GM23248 (cell line): Measurements from ENCODE around the gene SPTLC3. TPM values are rescaled to one million over a fixed set of nuclear protein-coding genes. Genes with fewer than 3 reads are reported as not detected.
A peak's percentile ranks its signal among the peaks of the same experiment; 100 is the strongest.

Experiments used
- DNase-seq: peaks from one replicate; pipeline ENCODE4 v3.0.0-alpha.2; 2015
- H2AFZ ChIP-seq: fragments of 200-600 bp; sonication (generic); 2 replicates; pipeline ENCODE4 v1.6.1; 2016; ENCODE audit warnings: antibody characterized with exemption
- H3F3A ChIP-seq: fragments of 200-600 bp; sonication (generic); 2 replicates; pipeline ENCODE4 v1.6.1; 2016; ENCODE audit warnings: mild to moderate bottlenecking, antibody characterized with exemption, mixed run types; ENCODE audit not compliant: insufficient read depth
- H3K27ac ChIP-seq: fragments of 200-600 bp; sonication (generic); 2 replicates; pipeline ENCODE4 v1.5.1; 2016; ENCODE audit warnings: mild to moderate bottlenecking
- H3K27me3 ChIP-seq: fragments of 200-600 bp; sonication (generic); replicated peaks from 2 replicates; pipeline ENCODE4 v1.6.1; 2016; ENCODE audit warnings: mild to moderate bottlenecking; ENCODE audit not compliant: insufficient read depth
- H3K36me3 ChIP-seq: fragments of 200-600 bp; sonication (generic); 2 replicates; pipeline ENCODE4 v1.6.1; 2016; ENCODE audit warnings: low read depth, mild to moderate bottlenecking
- H3K4me1 ChIP-seq: fragments of 200-600 bp; sonication (generic); 2 replicates; pipeline ENCODE4 v1.6.1; 2016; ENCODE audit warnings: mild to moderate bottlenecking; ENCODE audit not compliant: insufficient read depth
- H3K4me2 ChIP-seq: fragments of 200-600 bp; sonication (generic); one replicate; pipeline ENCODE4 v1.6.1; 2016; ENCODE audit warnings: mild to moderate bottlenecking; ENCODE audit not compliant: unreplicated experiment
- H3K4me3 ChIP-seq: fragments of 200-600 bp; sonication (generic); 2 replicates; pipeline ENCODE4 v1.5.1; 2016; ENCODE audit warnings: mild to moderate bottlenecking
- H3K79me2 ChIP-seq: fragments of 200-600 bp; sonication (generic); 2 replicates; pipeline ENCODE4 v1.6.1; 2016; ENCODE audit warnings: mild to moderate bottlenecking; ENCODE audit not compliant: insufficient read depth
- H3K9ac ChIP-seq: fragments of 200-600 bp; sonication (generic); 2 replicates; pipeline ENCODE4 v1.6.1; 2016; ENCODE audit warnings: mild to moderate bottlenecking
- H3K9me2 ChIP-seq: fragments of 200-600 bp; sonication (generic); 2 replicates; pipeline ENCODE4 v1.6.1; 2016; ENCODE audit warnings: mixed run types, mild to moderate bottlenecking, moderate library complexity; ENCODE audit not compliant: insufficient read depth
- H3K9me3 ChIP-seq: fragments of 200-600 bp; sonication (generic); one replicate; pipeline ENCODE4 v1.6.1; 2017; ENCODE audit warnings: low read depth
- H4K20me1 ChIP-seq: fragments of 200-600 bp; sonication (generic); 2 replicates; pipeline ENCODE4 v1.6.0; 2016; ENCODE audit not compliant: insufficient read depth
- EZH2 ChIP-seq: fragments of 200-600 bp; sonication (generic); IDR thresholded peaks from 2 replicates; pipeline ENCODE4 v1.6.1; 2018; ENCODE audit warnings: antibody characterized with exemption, mild to moderate bottlenecking; ENCODE audit not compliant: insufficient read depth, poor library complexity, severe bottlenecking
- EZH2phosphoT487 ChIP-seq: fragments of 200-600 bp; sonication (generic); IDR thresholded peaks from 2 replicates; pipeline ENCODE4 v1.6.1; 2018; ENCODE audit warnings: antibody characterized with exemption, moderate library complexity, mild to moderate bottlenecking, low read depth; ENCODE audit not compliant: insufficient read depth
- WGBS, 2 experiments: methylation state at CpG; one replicate each; pipeline ENCODE4 v1.1.6; 2015 to 2017; ENCODE audit warnings: low lambda C conversion rate in 2 of 2, low coverage in 1 of 2; ENCODE audit errors: missing lambda C conversion rate in 2 of 2; 5-methylcytosine and 5-hydroxymethylcytosine counted together
- in situ Hi-C: fragments of 300-500 bp; cut with MboI; formaldehyde crosslinking; loops from 2 replicates; pipeline ENCODE4 v1.15.0; 2020
- polyA plus RNA-seq: library from polyadenylated mRNA; unstranded; fragments of >200 nt; fragmentation: Nextera tagmentation; extraction: Ambion mirVana; gene quantifications from 2 replicates; pipeline ENCODE4 v1.2.1, GENCODE V29; 2016
- total RNA-seq: library from RNA; depleted of rRNA; stranded (reverse); fragments of >200 nt; shearing (Covaris generic); gene quantifications from 2 replicates; pipeline ENCODE4 v1.2.3, GENCODE V29; 2014

Gene SPTLC3
- total and polyA plus RNA-seq, 2 experiments from 2014 or later: 1.4 to 5.5 TPM

- H3K79me2 ChIP-seq: no peaks in the 10 kb centered on the region
- 0 out of 2 replicates have a peak, but pooled peaks cover 3% of the 10 kb centered on the region for H3K27me3 ChIP-seq
- H4K20me1 ChIP-seq: no peaks in the 10 kb centered on the region
- no peak overlapping the region for H3K9ac ChIP-seq
- H3F3A ChIP-seq: peaks cover 4% of the 10 kb centered on the region; the same call in 1 of the 2 replicates
- TF ChIP-seq EZH2phosphoT487: no peak
- TF ChIP-seq EZH2: no peak
- no peak overlapping the region for H3K27ac ChIP-seq
- H2AFZ ChIP-seq: no peak overlapping the region
- no peak overlapping the region for H3K4me3 ChIP-seq
- H3K9me3 ChIP-seq: no peaks in the 10 kb centered on the region
- no peaks in the 10 kb centered on the region for H3K9me2 ChIP-seq
- H3K36me3 ChIP-seq: no peaks in the 10 kb centered on the region
- H3K4me1 ChIP-seq: peaks cover 9% of the 10 kb centered on the region
- WGBS, 2 experiments: 59 to 70% methylated on average over 5 of the region's 5 CpGs
- no peak overlapping the region for H3K4me2 ChIP-seq
- in situ Hi-C loops: no loop called here
- no peak for DNase-seq
These were observed 6.5 kb upstream of the SPTLC3 start for GRCh38 chr20:13002251-13002650.

- no peak for TF ChIP-seq EZH2
- peaks cover 22% of the 10 kb centered on the region for H3K4me1 ChIP-seq
- H3K4me3 ChIP-seq: no peak overlapping the region
- no peaks in the 10 kb centered on the region for H4K20me1 ChIP-seq
- H3K4me2 ChIP-seq: peak overlapping the region; percentile 16
- in situ Hi-C loops: no loop called here
- H3F3A ChIP-seq: peaks cover 18% of the 10 kb centered on the region
- H3K9ac ChIP-seq: no peak overlapping the region
- no peaks in the 10 kb centered on the region for H3K9me2 ChIP-seq
- peak; percentile 71 for DNase-seq
- H3K27ac ChIP-seq: no peak overlapping the region
- H3K79me2 ChIP-seq: no peaks in the 10 kb centered on the region
- H3K9me3 ChIP-seq: no peaks in the 10 kb centered on the region
- WGBS, 2 experiments: 54 to 58% methylated on average over 3 of the region's 3 CpGs
- H3K36me3 ChIP-seq: no peaks in the 10 kb centered on the region
- 0 out of 2 replicates have a peak, but pooled peaks cover 3% of the 10 kb centered on the region for H3K27me3 ChIP-seq
- H2AFZ ChIP-seq: no peak overlapping the region
These were observed 1.9 kb upstream of the SPTLC3 start for GRCh38 chr20:13006825-13007224.

- no peak for DNase-seq
- Histone ChIP-seq H3K9me2 (no peaks in the 10 kb centered on the region), H3K27ac (no peak overlapping the region), H4K20me1 (no peaks in the 10 kb centered on the region), H3K9ac (no peak overlapping the region), H3F3A (peaks cover 18% of the 10 kb centered on the region), H3K9me3 (no peaks in the 10 kb centered on the region), H3K27me3 (0 out of 2 replicates have a peak, but pooled peaks cover 3% of the 10 kb centered on the region), H3K79me2 (no peaks in the 10 kb centered on the region), H2AFZ (no peak overlapping the region), H3K4me2 (no peak overlapping the region), H3K4me3 (no peak overlapping the region), H3K4me1 (peaks cover 22% of the 10 kb centered on the region), H3K36me3 (no peaks in the 10 kb centered on the region)
- WGBS, 2 experiments: 81% methylated on average over 3 of the region's 3 CpGs
- in situ Hi-C loops: no loop called here
- no peak for TF ChIP-seq EZH2phosphoT487
- TF ChIP-seq EZH2: no peak
These were observed 1.2 kb upstream of the SPTLC3 start for GRCh38 chr20:13007596-13007995.

- Histone ChIP-seq H3K27ac (peak overlapping the region; percentile 45), H3F3A (peaks cover 18% of the 10 kb centered on the region), H3K36me3 (no peaks in the 10 kb centered on the region), H3K9me2 (no peaks in the 10 kb centered on the region), H4K20me1 (no peaks in the 10 kb centered on the region), H3K4me1 (peaks cover 22% of the 10 kb centered on the region), H3K79me2 (no peaks in the 10 kb centered on the region), H3K4me2 (peak overlapping the region; percentile 97), H3K27me3 (no peaks in the 10 kb centered on the region), H3K9me3 (no peaks in the 10 kb centered on the region), H3K9ac (peak overlapping the region; percentile 46), H2AFZ (peak overlapping the region; percentile 85), H3K4me3 (peak overlapping the region; percentile 76)
- DNase-seq: peak; percentile 94
- no peak for TF ChIP-seq EZH2phosphoT487
- TF ChIP-seq EZH2: no peak
- WGBS, 2 experiments: 0 to 2% methylated on average over 6 of the region's 6 CpGs
- in situ Hi-C loops: no loop called here
These were observed 1.1 kb downstream of the SPTLC3 start for GRCh38 chr20:13009682-13010406.
